ENCODE measurements around the gene LCTL.
"Not testable (repeated sequence)": the region's sequence is repeated elsewhere in the genome, so short reads cannot be mapped to it uniquely, and the experiment has no call there.

The LCTL gene

DNA sequence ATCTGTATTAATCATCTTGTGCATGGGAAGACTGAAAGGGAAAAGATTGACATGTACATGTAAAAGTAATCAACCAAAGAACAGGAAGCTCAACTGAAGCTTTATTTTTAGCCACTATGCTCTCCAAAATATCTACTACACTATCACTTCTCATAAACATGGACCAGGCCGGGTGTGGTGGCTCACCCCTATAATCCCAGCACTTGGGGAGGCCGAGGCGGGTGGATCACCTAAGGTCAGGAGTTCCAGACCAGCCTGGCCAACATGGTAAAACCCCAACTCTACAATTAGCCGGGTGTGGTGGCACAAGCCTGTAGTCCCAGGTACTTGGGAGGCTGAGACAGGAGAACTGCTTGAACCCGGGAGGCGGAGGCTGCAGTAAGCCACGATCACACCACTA, 65.5 kb downstream of the LCTL start:
- not testable (repeated sequence) for DNase-seq (ENCODE audit: low spot score)

DNA sequence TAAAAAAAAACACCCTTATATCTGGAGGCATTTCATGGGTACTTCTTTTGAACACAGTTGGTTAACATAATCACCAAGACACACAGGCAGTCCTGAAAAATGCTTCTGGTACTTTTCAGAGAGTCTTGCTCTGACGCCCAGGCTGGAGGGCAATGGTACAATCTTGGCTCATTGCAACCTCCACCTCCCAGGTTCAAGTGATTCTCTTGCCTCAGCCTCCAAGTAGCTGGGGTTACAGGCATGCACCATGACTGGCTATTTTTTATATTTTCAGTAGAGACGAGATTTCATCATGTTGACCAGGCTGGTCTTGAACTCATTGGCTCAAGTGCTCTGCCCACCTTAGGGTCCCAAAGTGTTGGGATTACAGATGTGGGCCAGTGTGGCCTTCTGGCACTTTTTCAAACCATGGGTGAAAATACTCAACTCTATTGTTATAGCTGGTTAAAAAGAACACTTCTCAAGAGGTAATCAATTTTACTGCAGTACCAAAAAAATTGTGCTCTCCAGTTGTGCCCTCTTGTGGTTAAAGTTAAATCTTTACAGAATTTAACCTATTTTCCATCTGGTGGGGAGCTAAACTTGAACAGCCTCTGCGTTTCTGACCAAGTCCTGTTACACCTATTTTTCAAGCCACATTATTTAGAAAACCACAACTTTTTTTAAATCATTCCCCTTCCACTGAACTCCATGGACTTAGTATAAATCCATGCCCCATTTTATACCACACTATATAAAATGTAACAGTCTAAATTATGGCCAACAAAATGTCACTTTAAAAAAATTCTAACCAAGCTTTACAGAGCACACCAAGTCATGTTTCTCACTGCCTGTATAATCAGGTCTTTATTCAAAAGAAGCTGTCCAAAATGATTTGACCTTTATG, 67.1 kb downstream of the LCTL start:
- DNase-seq (ENCODE audit: low spot score), result peak; percentile 19
